SH-SY5Y (cell line): ENCODE results near the gene IL18BP.

Source experiments
- GATA2 ChIP-seq: IDR thresholded peaks from 2 replicates; pipeline ENCODE4 v1.6.1; 2011; ENCODE audit warnings: mild to moderate bottlenecking, low read depth, low read length
- GATA3 ChIP-seq: IDR thresholded peaks from 2 replicates; pipeline ENCODE4 v1.6.1; 2011; ENCODE audit warnings: low read depth, mild to moderate bottlenecking, low read length, moderate library complexity

The IL18BP gene

GRCh38 chr11:71998649-71999310 lies at the start of gene IL18BP:
TSS of gene IL18BP (plus strand) at chr11:71998909. CDS start at chr11:71999985, 1,076 bp downstream.
- TF ChIP-seq GATA2: no peak
- no peak for TF ChIP-seq GATA3

DNA sequence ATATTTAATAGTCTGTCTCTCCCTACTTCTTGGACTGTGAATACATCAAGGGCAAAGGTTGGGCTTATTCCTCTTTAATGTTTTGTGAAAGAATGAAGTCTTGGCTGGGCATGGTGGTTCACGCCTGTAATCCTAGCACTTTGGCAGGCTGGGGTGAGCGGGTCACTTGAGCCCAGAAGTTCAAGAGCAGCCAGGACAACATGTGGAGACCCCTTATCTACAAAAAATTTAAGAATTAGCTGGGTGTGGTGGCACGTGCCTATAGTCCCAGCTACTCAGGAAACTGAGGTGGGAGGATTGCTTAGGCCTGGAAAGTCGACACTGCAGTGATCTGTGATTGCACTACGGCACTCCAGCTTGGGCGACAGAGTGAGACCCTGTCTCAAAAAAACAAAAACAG lies 49.7 kb upstream of the IL18BP start:
- no peak for TF ChIP-seq GATA3
- TF ChIP-seq GATA2: no peak

DNA sequence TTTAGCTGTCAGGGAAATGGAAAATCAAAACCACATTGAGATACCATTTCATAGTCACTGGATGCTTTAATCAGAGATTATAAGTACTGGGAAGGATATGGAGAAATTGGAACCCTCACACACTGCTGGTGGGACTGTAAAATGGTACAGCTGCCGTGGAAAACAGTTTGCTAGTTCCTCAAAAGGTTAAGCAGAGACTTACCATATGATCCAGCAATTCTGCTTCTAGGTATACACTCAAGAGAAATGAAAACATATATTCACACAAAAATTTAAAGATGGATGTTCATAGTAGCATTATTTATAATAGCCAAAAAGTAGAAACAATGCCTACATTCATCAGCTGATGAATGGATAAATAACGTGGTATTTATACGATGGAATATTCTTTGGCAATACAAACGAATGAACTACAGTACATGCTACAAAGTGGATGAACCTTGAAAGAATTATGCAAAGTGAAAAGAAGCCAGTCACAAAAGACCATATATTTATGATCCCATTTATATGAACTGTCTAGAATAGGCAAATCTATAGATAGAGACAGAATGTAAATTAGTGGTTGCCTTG lies 46.9 kb upstream of the IL18BP start:
- TF ChIP-seq GATA3: no peak
- no peak for TF ChIP-seq GATA2

GRCh38 chr11:71955898-71956456 lies 42.7 kb upstream of the IL18BP start:
- TF ChIP-seq GATA2: no peak
- TF ChIP-seq GATA3: no peak

DNA sequence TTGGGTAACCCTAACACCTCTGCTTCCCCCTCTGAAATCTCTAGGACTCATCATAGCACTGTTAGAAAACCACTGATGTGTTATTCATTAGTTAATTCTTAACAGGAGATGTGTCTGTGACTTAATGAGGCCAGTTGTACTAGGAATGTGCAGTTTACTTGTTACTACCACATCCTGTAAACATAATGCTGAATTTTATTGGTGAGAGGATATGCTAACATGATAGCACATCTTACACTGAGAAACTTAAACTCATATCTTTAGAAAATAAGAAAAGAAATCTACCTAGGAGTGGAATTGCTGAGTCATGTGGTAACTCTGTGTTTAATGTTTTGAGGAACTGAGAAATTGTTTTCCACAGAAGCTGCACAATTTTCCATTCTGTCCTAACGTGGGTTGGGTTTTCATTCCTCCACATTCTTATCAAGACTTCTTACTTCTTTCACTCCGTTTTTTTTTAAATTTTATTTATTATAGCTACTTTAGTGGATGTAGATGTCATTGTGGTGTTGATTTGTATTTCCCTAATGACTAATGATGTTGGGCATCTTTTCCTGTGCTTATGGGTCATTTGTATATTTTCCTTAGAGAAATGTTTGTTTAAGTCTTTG lies 36.2 kb upstream of the IL18BP start:
- TF ChIP-seq GATA2 (no peak), GATA3 (no peak)

- TF ChIP-seq GATA3 (no peak), GATA2 (no peak)
These were observed 35.2 kb upstream of the IL18BP start for GRCh38 chr11:71963468-71963867.

- TF ChIP-seq GATA3 (no peak), GATA2 (no peak)
These were observed 34.1 kb upstream of the IL18BP start for GRCh38 chr11:71964641-71965040.

DNA sequence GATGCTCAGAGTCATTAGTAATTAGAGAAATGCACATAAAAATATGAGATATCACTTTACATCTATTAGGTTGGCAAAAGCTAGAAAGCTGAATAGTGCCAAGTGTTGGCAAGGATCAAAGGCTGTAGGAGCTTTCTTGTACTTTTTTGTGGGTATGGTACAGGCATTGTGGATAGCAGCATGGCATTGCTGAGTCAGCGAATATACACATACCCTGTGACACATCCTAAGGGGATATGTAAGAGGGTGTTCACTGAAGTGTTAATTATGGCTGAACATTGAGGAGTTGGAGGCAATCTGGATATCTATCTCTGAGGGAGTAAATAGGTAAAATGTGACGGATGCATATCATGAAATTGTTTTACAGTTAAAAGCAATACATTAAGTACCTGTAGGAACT lies 27.0 kb upstream of the IL18BP start:
- TF ChIP-seq GATA2 (no peak), GATA3 (no peak)

DNA sequence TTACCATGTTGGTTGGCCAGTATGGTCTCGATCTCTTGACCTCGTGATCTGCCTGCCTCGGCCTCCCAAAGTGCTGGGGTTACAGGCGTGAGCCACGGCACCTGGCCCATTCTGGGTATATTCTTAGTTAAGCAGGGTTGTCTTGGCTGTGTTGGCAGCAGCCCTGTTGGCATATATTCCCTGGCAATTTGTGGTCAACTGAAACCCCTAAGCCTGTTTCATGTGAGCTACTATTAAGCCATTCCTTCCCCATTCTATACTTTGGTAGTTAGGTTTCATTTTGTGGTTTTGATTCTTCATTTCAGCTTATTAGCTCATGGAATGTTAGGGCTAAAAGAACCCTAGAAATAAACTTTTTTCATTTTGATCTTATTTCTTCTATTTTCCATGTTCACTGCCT lies 22.2 kb upstream of the IL18BP start:
- TF ChIP-seq GATA3: no peak
- TF ChIP-seq GATA2: no peak

GRCh38 chr11:71977090-71977489 lies 21.6 kb upstream of the IL18BP start:
- TF ChIP-seq GATA2 (no peak), GATA3 (no peak)

DNA sequence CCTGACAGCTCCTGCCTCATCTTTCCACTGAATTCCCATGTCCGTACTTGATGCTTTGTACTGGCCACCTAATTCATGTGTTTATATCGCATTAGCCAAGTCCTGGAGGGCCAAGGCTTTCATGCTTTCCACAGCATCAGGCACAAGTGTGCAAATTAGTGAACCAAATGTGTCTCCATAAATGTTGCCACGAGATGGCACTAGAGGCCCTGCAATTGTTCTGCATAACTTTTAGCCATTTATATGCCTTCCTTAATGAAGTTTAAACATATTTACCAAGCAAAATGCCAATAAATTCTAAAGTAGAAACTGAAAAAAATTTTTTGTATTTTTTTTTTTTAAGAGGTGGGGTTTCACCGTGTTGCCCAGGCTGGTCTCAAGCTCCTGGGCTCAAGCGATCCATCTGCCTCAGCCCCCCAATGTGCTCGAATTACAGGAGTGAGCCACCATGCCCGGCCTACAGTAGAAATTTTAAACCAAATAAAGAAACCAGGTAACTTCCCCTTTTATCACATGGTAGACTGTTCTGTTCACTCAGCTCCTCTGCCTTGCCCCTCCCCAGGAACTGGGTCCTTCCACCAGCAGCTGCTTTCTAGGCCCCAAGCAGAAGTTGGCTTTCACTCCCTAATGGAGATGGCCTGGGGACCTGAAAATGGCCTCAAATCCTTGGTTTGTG lies 20.8 kb upstream of the IL18BP start:
- TF ChIP-seq GATA3 (no peak), GATA2 (no peak)

- TF ChIP-seq GATA3 (no peak), GATA2 (no peak)
These were observed 19.6 kb upstream of the IL18BP start for GRCh38 chr11:71979094-71979493.

- TF ChIP-seq GATA3 (no peak), GATA2 (no peak)
These were observed 19.1 kb upstream of the IL18BP start for GRCh38 chr11:71979602-71980001.

DNA sequence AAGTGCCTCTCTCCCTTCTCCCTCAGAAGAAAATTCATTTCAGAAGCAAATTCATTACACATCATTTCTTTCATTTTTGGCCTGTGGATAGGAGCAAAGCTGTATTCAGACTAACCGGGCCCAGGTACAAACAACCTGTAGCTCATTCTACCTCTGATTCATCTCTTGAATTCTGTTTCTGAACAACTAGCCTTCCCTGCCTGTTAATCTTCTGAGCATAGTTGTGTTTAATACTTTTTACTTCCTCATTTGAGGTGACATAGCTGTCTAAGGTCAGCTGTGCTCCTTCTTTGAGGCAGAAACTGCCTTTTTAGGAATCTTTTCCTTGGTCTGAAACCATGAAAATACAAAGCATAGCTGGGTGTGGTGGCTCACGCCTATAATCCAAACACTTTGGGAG lies 12.6 kb upstream of the IL18BP start:
- TF ChIP-seq GATA3: no peak
- TF ChIP-seq GATA2: no peak

DNA sequence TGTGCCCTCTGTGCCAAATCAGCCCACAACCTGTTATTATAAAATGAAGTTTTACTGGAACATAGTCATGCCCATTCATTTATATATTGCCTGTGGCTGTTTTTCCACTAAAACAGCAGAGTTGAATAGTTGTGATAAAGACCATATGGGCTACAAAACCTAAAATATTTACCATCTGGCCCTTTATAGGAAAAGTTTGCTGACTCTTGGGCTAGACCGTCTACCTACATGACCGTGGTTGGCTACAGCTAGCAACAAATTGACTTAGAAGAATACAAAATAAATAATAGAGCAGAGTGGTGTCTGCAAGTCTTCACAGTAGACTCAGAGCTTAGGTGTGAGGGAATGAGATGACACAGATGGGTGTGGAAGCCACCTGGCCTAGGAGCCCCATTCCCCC lies 11.2 kb upstream of the IL18BP start:
- TF ChIP-seq GATA2: no peak
